K562 (cell line): ENCODE data around the gene RAB6B. TPM values are rescaled to one million over a fixed set of nuclear protein-coding genes. Genes with fewer than 3 reads are reported as not detected.
A peak's percentile ranks its signal among the peaks of the same experiment; 100 is the strongest.

Source experiments
- BRD4 ChIP-seq: fragments of 200-600 bp; sonication (generic); IDR thresholded peaks from 2 replicates; pipeline ENCODE4 v1.6.1; 2017; ENCODE audit warnings: inconsistent platforms
- GABPB1 ChIP-seq: sonication (generic); formaldehyde crosslinking; IDR thresholded peaks from 2 replicates; pipeline ENCODE4 v1.8.0; 2022; ENCODE audit warnings: mild to moderate bottlenecking, missing genetic modification reagents
- HDAC2 ChIP-seq: fragments of 450-650 bp; IDR thresholded peaks from 2 replicates; pipeline ENCODE4 v1.6.1; 2016; ENCODE audit warnings: mild to moderate bottlenecking
- HLTF ChIP-seq: fragments of 450-650 bp; IDR thresholded peaks from 2 replicates; pipeline ENCODE4 v1.6.1; 2016
- HOMEZ ChIP-seq: fragments of 250-450 bp; sonication (Bioruptor Pico); IDR thresholded peaks from 2 replicates; pipeline ENCODE4 v1.4.0; 2020; ENCODE audit warnings: mild to moderate bottlenecking, moderate library complexity
- IRF2 ChIP-seq: sonication (generic); formaldehyde crosslinking; IDR thresholded peaks from 2 replicates; pipeline ENCODE4 v1.8.1; 2022; ENCODE audit warnings: mild to moderate bottlenecking, missing genetic modification reagents
- MAFG ChIP-seq: fragments of 450-650 bp; conservative IDR thresholded peaks from 2 replicates; pipeline ENCODE4 v1.6.1; 2016; ENCODE audit warnings: missing genetic modification characterization, missing compliant biosample characterization
- MYC ChIP-seq, 2 experiments: fragments of 250-450 bp in 1 of 2; sonication (Bioruptor Pico) in 1 of 2; IDR thresholded peaks; 2 replicates each; pipeline versions ENCODE4 v1.5.1 to v1.6.1; 2012 to 2021; ENCODE audit warnings: low read depth in 2 of 2, borderline replicate concordance in 1 of 2, improper control_type of control experiment in 1 of 2, low read length in 1 of 2, mild to moderate bottlenecking in 1 of 2, moderate library complexity in 1 of 2
- NR2C2 ChIP-seq, 2 experiments: fragments of 200-800 bp in 1 of 2; sonication (Bioruptor generic) in 1 of 2; sonication (generic) in 1 of 2; formaldehyde crosslinking in 1 of 2; IDR thresholded peaks; 2 replicates each; pipeline versions ENCODE4 v1.6.1 to v1.8.0; 2016 to 2022; ENCODE audit warnings: mild to moderate bottlenecking in 1 of 2, missing compliant biosample characterization in 1 of 2, missing genetic modification characterization in 1 of 2, missing genetic modification reagents in 1 of 2
- NRF1 ChIP-seq, 2 experiments: fragments of 450-650 bp; IDR thresholded peaks in 1 of 2; conservative IDR thresholded peaks in 1 of 2; 2 replicates each; pipeline ENCODE4 v1.6.1; 2014; ENCODE audit warnings: mild to moderate bottlenecking in 2 of 2
- RFX5 ChIP-seq: IDR thresholded peaks from 2 replicates; pipeline ENCODE4 v1.6.1; 2011; ENCODE audit warnings: low read depth, mild to moderate bottlenecking, improper control_type of control experiment, low read length
- SAP30 ChIP-seq: fragments of 200-600 bp; sonication (generic); IDR thresholded peaks from 2 replicates; pipeline ENCODE4 v1.6.1; 2012; ENCODE audit warnings: borderline replicate concordance, low read depth, mild to moderate bottlenecking, moderate library complexity, low read length, control low read depth, inconsistent platforms; ENCODE audit not compliant: insufficient read depth, poor library complexity, severe bottlenecking
- SMC3 ChIP-seq: conservative IDR thresholded peaks from 2 replicates; pipeline ENCODE4 v1.6.1; 2011; ENCODE audit warnings: low read depth, low read length, improper control_type of control experiment; ENCODE audit not compliant: insufficient read depth
- ZFPM2 ChIP-seq: fragments of 250-450 bp; sonication (Bioruptor Pico); IDR thresholded peaks from 2 replicates; pipeline ENCODE4 v1.5.1; 2022; ENCODE audit warnings: mild to moderate bottlenecking
- ZNF431 ChIP-seq: sonication (generic); formaldehyde crosslinking; IDR thresholded peaks from 2 replicates; pipeline ENCODE4 v1.8.0; 2022; ENCODE audit warnings: mild to moderate bottlenecking, missing genetic modification reagents
- ZNF766 ChIP-seq: fragments of 200-800 bp; sonication (Bioruptor generic); conservative IDR thresholded peaks from 2 replicates; pipeline ENCODE4 v1.6.1; 2016; ENCODE audit warnings: missing genetic modification characterization, missing compliant biosample characterization
- polyA plus RNA-seq, 8 experiments: library from polyadenylated mRNA; depleted of rRNA in 4 of 8; stranded (reverse) in 5 of 8; unstranded in 3 of 8; fragments of >200 nt; fragmentation: Nextera tagmentation in 2 of 8; fragmentation: Illumina TruSeq in 1 of 8; extraction: Ambion mirVana in 2 of 8; extraction: Trizol in 1 of 8; gene quantifications; 2 replicates each; pipeline versions ENCODE4 v1.2.1 to v1.2.3, GENCODE V29; 2011 to 2014; ENCODE audit warnings: inconsistent platforms in 1 of 8, missing spikeins in 1 of 8
- total RNA-seq, 7 experiments: library from RNA; depleted of rRNA in 6 of 7; stranded (reverse); fragments of >200 nt in 6 of 7; fragmentation: Illumina TruSeq in 2 of 7; extraction: Trizol in 2 of 7; gene quantifications; 2 replicates each; pipeline versions ENCODE4 v1.2.1 to v1.2.3, GENCODE V29; 2011 to 2021; ENCODE audit warnings: low replicate concordance in 1 of 7
- TF ChIP-seq, protein P1 (sequence below): fragments of 150-350 bp; conservative IDR thresholded peaks from 2 replicates; pipeline ENCODE4 v1.6.1; 2014; ENCODE audit warnings: low read length
- TF ChIP-seq, protein P2 (sequence below): sonication (generic); formaldehyde crosslinking; IDR thresholded peaks from 2 replicates; pipeline ENCODE4 v1.8.0; 2022; ENCODE audit warnings: mild to moderate bottlenecking, missing genetic modification reagents

The RAB6B gene
- total and polyA plus RNA-seq, 9 of the 15 experiments (the other 6 are each of a cell fraction or from before 2014, with no cell fraction given) = 0.60 to 18.1 (median 1.5) TPM

GRCh38 chr3:133851266-133851906 is 44.3 kb downstream of the RAB6B start (continued):
- no peak for TF ChIP-seq HOMEZ
- TF ChIP-seq NR2C2 (CRISPR knock-in tag; IDR thresholded peaks at IDR 0.05) = no peak
- TF ChIP-seq NR2C2 (tag; IDR thresholded peaks at IDR 0.05) = peak; percentile 68; the same call in 1 of the 2 replicates
- TF ChIP-seq, protein P1, sequence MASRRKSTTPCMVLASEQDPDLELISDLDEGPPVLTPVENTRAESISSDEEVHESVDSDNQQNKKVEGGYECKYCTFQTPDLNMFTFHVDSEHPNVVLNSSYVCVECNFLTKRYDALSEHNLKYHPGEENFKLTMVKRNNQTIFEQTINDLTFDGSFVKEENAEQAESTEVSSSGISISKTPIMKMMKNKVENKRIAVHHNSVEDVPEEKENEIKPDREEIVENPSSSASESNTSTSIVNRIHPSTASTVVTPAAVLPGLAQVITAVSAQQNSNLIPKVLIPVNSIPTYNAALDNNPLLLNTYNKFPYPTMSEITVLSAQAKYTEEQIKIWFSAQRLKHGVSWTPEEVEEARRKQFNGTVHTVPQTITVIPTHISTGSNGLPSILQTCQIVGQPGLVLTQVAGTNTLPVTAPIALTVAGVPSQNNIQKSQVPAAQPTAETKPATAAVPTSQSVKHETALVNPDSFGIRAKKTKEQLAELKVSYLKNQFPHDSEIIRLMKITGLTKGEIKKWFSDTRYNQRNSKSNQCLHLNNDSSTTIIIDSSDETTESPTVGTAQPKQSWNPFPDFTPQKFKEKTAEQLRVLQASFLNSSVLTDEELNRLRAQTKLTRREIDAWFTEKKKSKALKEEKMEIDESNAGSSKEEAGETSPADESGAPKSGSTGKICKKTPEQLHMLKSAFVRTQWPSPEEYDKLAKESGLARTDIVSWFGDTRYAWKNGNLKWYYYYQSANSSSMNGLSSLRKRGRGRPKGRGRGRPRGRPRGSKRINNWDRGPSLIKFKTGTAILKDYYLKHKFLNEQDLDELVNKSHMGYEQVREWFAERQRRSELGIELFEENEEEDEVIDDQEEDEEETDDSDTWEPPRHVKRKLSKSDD = no peak
- peak in 1 of 2 experiments; percentile 39; a peak in 2 of 4 replicates for TF ChIP-seq NRF1 (conservative IDR thresholded peaks at IDR 0.05 in 1 of 2, IDR thresholded peaks at IDR 0.05 in 1 of 2)
- peak; percentile 30; the same call in 1 of the 2 replicates for TF ChIP-seq ZNF766
- no peak for TF ChIP-seq IRF2
- no peak for TF ChIP-seq SAP30
- TF ChIP-seq MAFG (tag) = no peak
- peak; percentile 93 for TF ChIP-seq HLTF
- no peak for TF ChIP-seq ZFPM2 (CRISPR knock-in tag)
- no peak for TF ChIP-seq ZNF431 (CRISPR knock-in tag)
- no peak for TF ChIP-seq SMC3
- no peak for TF ChIP-seq BRD4
- TF ChIP-seq RFX5 = no peak
- TF ChIP-seq, protein P2, sequence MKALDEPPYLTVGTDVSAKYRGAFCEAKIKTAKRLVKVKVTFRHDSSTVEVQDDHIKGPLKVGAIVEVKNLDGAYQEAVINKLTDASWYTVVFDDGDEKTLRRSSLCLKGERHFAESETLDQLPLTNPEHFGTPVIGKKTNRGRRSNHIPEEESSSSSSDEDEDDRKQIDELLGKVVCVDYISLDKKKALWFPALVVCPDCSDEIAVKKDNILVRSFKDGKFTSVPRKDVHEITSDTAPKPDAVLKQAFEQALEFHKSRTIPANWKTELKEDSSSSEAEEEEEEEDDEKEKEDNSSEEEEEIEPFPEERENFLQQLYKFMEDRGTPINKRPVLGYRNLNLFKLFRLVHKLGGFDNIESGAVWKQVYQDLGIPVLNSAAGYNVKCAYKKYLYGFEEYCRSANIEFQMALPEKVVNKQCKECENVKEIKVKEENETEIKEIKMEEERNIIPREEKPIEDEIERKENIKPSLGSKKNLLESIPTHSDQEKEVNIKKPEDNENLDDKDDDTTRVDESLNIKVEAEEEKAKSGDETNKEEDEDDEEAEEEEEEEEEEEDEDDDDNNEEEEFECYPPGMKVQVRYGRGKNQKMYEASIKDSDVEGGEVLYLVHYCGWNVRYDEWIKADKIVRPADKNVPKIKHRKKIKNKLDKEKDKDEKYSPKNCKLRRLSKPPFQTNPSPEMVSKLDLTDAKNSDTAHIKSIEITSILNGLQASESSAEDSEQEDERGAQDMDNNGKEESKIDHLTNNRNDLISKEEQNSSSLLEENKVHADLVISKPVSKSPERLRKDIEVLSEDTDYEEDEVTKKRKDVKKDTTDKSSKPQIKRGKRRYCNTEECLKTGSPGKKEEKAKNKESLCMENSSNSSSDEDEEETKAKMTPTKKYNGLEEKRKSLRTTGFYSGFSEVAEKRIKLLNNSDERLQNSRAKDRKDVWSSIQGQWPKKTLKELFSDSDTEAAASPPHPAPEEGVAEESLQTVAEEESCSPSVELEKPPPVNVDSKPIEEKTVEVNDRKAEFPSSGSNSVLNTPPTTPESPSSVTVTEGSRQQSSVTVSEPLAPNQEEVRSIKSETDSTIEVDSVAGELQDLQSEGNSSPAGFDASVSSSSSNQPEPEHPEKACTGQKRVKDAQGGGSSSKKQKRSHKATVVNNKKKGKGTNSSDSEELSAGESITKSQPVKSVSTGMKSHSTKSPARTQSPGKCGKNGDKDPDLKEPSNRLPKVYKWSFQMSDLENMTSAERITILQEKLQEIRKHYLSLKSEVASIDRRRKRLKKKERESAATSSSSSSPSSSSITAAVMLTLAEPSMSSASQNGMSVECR (CRISPR knock-in tag) = no peak
- no peak for TF ChIP-seq GABPB1
- peak; percentile 91 for TF ChIP-seq HDAC2
- peak; percentile 27; the same call in 1 of the 2 replicates for TF ChIP-seq MYC (IDR thresholded peaks at IDR 0.05; ENCODE audit: low read depth, low read length)
- TF ChIP-seq MYC (CRISPR knock-in tag; IDR thresholded peaks at IDR 0.05; ENCODE audit: borderline replicate concordance, low read depth) = no peak
